GM19463 (cell line): ENCODE results near the gene CYP20A1.
"Not testable (repeated sequence)": the region's sequence is repeated elsewhere in the genome, so short reads cannot be mapped to it uniquely, and the experiment has no call there.

Source experiments
- ATAC-seq: cut with Tn5 transposase; IDR thresholded peaks from one replicate; pipeline ENCODE4 v1.9.1; 2021; ENCODE audit warnings: mild to moderate bottlenecking, moderate library complexity; ENCODE audit not compliant: unreplicated experiment

Gene CYP20A1, protein sequence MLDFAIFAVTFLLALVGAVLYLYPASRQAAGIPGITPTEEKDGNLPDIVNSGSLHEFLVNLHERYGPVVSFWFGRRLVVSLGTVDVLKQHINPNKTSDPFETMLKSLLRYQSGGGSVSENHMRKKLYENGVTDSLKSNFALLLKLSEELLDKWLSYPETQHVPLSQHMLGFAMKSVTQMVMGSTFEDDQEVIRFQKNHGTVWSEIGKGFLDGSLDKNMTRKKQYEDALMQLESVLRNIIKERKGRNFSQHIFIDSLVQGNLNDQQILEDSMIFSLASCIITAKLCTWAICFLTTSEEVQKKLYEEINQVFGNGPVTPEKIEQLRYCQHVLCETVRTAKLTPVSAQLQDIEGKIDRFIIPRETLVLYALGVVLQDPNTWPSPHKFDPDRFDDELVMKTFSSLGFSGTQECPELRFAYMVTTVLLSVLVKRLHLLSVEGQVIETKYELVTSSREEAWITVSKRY

DNA sequence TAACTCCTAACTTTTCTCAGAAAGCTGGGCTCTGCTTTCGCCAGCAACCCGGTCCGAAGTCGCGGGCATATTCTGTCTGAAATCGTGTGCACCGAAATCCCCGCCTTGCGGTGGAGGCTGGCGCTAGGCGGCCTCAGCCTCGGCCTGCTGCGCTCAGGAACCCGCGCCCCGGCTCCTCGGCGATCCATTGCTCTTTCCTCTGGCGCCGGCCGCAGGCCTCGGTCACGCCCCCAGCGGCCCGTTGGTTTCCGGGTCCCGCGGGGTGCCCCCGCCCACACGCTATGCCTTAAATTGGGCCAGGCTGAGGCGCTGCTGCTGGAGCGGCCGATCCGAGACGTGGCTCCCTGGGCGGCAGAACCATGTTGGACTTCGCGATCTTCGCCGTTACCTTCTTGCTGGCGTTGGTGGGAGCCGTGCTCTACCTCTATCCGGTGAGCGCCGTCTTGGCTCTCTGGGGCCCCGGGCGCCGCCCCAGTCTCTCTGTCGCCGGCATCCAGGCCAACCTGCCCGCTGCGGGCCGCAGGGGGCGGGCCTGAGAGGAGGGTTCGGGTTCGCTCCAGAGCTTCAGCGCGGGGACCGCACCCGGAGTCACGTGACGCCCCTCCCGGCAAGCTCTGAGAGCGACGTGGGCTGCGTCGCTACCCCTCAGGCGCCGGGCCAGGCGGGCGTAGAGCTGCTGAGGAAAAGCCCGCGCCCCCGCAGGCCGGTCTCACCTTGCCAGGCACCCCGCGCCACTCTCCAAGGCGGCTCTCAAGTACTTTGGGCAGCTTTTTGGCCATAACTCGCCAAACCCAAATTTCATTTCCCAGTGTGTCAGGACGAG lies at the start of gene CYP20A1:
TSS of gene CYP20A1 (plus strand) at position 315 of the 823 bp plus-strand sequence. CDS start at position 360, 45 bp downstream.
- ATAC-seq, result peak; percentile 87

DNA sequence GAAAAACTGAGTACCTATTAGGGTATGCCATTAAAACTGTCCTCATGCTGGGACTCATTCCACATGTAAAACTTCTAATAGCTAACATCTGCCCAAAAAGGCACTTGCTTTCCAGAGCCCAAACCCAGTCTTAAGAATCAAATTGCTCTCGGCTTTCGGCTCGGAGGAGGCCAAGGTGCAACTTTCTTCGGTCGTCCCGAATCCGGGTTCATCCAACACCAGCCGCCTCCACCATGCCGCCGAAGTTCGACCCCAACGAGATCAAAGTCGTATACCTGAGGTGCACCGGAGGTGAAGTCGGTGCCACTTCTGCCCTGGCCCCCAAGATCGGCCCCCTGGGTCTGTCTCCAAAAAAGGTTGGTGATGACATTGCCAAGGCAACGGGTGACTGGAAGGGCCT lies 48.3 kb upstream of the CYP20A1 start:
- not testable (repeated sequence) for ATAC-seq

DNA sequence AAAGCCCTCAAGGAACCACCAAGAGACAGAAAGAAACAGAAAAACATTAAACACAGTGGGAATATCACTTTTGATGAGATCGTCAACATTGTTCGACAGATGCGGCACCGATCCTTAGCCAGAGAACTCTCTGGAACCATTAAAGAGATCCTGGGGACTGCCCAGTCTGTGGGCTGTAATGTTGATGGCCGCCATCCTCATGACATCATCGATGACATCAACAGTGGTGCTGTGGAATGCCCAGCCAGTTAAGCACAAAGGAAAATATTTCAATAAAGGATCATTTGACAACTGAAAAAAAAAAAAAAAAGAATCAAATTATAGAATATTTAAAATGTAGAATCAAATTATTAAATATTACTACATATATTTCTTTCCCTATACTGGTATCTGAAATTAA lies 47.8 kb upstream of the CYP20A1 start:
- not testable (repeated sequence) for ATAC-seq

DNA sequence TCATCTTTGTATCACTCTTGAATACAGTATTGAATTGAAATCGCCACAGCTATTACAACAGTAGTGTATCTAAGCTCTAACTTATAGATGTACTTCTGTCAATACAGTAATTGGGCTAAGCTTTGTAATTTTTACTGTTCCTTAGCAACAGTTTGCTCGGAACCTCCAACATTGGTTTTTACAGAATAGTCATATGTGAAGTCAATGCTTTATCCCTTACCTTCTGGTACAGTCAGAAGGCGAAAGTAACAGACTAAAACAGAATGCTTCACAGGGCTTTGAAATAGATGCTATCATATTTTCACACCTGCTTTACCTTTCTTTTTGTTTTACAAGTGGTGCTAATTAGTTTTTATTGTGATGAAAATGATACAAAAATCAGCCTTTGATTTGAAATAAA lies 46.9 kb upstream of the CYP20A1 start:
- no peak for ATAC-seq

DNA sequence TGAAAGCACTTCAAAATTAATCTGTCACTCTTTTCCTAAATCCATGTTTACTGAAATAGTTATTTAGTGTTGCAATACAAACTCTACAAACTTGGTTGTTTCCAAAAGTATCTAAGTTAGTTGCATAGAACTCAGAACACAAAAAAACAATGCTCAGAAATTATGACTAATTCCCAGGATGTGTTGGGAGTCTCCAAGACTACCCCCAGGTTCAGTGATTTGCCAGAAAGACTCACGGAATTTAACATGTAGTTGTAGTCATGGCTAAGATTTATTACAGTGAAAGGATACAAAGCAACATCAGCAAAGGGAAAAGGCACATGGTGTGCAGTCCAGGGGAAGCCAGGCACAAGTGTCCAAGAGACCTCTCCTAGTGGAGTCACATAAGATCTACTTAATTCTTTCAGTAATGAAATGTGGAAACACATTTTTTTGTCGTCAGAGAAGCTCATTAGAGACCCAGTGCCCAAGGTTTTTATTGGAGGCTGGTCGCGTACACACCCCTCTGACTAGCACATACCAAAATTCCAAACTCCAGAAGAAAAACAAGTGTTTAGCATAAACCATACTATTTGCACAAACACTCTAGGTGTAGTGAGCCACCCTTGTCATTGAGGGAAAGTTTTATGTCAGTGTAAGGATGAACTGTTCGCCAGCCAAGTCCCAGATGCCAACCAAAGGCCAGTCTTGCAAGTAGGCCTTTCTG lies 43.3 kb upstream of the CYP20A1 start:
- no peak for ATAC-seq

DNA sequence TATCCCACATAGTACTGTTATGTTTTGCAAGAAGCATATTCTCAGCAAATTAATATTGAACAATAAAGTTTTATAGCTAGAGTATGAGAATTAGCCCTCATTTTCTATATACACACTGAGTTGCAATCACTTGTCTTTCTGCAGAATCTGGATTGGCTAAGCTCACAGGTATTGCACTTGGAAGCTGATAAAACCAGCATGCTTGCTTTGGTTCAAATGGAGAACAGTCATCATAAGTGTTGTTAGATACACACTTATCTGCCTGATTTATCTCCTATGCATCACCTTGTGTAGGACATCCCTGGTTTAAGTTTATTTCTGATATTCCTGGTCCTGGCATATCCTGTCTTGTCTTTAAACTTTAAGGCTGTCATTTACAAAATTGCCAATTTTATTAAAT lies 38.0 kb upstream of the CYP20A1 start:
- ATAC-seq, result no peak

DNA sequence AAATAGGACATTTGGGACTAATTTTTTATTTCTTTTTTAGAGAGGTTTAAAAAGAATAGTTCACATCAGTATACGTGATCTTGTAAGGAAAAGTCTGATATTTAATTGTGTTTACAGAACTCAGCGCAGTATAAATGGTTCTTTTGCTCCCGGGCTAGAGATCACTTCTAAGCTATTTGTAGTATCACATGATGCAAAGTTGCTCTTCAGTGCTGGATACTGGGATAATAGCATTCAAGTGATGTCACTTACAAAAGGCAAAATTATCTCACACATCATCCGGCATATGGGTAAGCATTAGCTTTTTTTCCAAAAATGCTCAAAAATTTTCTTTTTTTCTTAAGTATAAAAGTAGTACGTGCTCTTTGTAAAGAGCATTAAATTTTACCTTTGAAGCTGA lies 37.4 kb upstream of the CYP20A1 start:
- ATAC-seq, result no peak

DNA sequence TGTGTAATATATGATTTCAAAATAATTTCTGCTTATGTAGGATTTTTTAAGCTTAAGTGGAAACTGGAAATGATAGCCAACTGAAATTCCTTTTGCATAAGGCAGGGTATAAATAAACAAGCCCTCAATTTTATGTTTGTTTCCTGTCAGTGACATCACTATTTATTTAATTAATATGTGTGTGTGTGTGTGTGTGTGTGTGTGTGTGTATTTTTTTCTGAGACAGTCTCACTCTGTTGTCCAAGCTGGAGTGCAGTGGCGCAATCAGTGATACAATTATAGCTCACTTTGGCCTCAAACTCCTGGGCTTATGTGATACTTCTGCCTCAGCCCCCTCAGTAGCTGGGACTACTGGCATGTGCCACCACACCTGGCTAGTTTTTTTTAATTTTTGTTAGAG lies 29.3 kb upstream of the CYP20A1 start:
- no peak for ATAC-seq

DNA sequence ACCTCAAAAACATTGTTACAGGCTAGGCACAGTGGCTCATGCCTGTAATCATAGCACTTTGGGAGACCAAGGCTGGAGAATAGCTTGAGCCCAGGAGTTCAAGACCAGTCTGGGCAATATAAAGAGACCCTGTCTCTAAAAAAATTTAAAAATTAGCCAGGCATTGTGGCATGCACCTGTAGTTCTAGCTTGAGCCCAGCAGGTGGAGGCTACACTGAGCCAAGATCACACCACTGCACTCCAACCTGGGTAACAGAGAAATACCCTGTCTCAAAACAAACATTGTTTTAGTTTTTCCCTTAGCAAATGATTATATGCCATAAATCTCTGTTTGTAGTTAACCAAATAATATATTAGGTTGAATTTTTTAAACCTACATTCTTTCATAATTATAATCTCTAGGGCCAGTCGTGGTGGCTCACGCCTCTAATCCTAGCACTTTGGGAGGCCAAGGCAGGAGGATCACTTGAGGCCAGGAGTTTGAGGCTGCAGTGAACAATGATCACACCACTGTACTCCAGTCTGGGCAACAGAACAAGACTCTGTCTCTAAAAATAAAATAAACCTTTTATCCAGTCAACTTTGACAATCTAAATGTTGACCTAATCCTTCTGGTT lies 13.3 kb upstream of the CYP20A1 start:
- ATAC-seq, result peak; percentile 57

DNA sequence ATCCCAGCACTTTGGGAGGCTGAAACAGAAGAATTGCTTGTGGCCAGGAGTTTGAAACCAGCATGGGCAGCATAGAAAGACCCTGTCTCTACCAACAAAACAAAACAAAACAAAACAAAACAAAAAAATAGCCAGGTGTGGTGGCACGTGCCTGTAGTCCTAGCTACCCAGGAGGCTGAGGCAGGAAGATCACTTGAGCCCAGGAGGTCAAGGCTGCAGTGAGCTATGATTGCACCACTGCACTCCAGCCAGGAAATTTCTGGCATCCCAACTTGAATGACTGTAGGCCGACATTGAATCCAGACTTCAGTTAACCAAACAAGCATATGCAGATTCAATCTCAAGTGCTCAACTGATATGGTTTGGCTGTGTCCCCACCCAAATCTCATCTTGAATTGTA lies 9.1 kb upstream of the CYP20A1 start:
- ATAC-seq, result not testable (repeated sequence)

DNA sequence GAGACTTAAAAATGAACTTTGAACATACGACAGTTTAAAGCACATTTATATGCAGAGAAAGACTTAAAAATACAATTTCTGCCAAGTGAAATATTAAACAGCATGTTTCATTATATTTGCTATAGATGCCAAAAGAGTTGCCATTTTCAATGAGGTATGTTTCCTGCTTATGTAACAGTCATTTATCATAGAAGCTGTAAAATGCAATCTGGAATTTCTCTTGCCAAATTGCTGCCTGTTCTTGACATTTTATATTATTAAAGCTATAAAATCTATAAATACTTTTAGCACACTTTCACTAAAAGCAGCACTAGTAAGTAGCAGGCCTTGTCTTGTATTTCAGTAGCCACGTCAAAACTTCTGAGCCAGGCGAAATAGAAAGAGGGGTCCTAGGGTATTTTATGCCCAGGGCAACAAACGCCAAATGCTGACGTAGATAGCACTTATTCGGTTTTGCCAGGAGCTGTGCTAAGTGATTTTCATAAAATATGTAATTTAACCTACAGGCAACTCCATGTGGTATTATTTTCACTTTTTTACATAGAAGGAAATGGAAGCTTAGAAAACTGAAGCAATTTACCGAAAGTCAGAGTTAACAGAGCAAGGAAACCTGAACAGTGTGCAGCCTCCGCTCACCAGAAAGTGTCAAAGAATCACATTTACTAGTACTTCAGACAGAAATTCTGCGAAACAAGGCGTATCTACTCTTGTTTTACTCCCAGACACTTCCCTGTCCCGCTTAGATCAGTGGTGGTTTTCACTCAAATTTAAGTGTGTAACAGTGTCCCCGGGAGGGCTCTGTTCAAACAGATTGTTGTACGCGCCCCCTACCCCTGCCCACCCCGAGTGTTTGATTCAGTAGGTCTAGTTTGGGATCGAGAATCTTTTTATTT lies 1.2 kb upstream of the CYP20A1 start:
- no peak for ATAC-seq

DNA sequence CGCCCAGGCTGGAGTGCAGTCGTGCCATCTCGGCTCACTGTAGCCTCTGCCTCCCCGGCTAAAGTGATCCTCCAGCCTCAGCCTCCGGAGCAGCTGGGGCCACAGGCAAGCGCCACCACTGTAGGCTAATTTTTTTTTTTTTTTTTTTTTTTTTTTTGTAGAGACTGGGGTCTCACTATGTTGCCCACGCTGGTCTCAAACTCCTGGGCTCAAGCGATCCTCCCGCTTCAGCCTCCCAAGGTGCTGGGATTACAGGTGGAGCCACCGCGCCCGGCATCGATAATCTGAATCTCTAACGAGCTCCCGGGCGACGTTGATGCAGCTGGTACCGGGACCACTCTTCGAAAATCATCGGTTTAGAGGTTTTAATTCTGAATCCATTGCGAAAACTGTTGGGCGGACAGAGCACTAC lies 520 bp upstream of the CYP20A1 start:
- no peak for ATAC-seq

DNA sequence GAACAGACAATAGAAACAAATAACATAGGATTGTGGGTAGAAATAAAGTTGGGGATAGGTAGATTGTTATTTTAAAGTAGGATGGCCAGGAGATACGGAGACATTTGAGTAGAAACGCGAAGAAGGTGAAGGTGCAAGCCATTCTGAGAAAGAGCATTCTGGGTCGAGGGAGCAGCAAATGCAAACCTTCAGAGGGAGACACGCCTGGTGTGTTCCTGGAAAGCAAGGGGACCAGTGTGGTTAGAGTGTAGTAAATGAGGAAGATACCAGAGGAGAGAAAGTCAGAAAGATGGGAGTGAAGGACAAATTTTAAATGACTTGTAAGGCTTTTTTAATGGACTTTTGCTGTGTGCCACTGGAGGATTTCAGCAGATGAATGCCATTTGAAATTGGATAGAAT lies 1.7 kb downstream of the CYP20A1 start:
- no peak for ATAC-seq

DNA sequence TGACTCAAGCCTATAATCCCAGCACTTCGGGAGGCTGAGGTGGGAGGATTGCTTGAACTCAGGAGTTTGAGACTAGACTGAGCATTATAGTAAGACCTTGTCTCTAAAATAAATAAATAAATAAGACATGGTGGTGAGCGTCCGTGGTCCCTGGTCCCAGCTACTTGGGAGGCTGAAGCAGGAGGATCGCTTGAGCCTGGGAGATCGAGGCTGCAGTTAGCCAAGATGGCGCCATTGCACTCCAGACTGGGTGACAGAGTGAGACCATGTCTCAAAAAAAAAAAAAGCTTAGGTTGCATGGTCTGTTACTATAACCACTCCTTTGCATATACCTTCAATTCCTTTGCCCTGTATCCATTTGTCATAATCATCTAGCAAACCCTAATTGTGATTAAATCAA lies 3.7 kb downstream of the CYP20A1 start:
- no peak for ATAC-seq

DNA sequence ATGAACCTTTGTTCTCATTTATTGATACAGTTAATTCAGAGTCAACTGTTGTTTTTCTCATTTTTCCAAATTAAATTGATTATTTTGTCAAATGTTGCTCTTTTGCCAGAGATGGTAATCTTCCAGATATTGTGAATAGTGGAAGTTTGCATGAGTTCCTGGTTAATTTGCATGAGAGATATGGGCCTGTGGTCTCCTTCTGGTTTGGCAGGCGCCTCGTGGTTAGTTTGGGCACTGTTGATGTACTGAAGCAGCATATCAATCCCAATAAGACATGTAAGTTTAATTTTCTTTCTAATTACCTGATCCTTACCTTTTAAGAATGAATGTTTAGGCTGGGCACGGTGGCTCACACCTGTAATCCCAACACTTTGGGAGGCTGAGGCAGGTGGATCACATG lies 7.8 kb downstream of the CYP20A1 start:
- ATAC-seq, result no peak

DNA sequence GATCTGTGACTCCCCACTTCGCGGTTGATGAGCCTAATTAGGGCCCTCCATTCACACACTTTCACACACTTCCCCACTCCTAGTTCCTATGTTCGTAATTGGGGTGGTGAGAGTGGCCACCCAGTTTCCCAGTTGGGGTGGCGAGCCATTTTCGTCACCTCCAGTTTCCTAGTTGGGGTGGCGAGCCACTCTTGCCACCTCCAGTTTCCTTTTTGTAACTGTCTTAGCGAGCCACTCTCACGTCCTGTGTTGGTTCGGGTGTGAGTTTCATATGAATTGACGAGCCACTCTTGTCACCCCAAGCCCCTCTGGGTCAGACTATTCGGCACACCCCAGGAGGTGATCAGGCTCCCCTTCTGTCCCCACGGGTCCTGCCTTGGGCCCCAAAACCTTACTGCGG lies 14.0 kb downstream of the CYP20A1 start:
- ATAC-seq, result no peak

DNA sequence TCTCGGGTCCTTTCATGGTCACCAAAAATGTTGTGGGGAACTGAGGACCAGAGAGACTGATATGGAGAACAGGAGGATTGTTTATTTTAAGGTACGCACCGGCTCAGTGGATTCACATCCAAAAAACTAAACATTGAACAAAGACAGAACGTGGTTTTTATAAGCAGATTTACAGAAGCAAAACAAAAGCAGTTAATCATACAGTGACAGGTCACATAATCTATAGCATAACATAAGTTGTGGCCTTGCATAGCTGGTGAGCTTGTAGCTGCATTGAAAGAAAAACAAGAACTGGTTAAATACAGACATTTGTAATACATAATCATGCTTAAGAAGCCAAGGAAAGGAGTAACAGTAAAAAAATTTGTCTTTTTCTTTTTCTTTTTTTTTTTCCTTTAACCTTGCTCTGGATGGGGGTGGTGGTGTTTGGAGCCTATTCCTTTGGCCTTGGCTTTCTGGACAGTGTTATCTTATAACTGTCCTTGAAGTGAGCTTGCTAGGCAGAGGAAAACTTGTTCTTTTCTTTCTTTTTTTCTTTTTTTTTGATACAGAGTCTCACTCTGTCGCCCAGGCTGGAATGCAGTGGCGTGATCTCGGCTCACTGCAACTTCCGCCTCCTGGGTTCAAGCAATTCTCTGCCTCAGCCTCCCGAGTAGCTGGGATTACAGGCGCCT lies 14.7 kb downstream of the CYP20A1 start:
- ATAC-seq, result not testable (repeated sequence)

DNA sequence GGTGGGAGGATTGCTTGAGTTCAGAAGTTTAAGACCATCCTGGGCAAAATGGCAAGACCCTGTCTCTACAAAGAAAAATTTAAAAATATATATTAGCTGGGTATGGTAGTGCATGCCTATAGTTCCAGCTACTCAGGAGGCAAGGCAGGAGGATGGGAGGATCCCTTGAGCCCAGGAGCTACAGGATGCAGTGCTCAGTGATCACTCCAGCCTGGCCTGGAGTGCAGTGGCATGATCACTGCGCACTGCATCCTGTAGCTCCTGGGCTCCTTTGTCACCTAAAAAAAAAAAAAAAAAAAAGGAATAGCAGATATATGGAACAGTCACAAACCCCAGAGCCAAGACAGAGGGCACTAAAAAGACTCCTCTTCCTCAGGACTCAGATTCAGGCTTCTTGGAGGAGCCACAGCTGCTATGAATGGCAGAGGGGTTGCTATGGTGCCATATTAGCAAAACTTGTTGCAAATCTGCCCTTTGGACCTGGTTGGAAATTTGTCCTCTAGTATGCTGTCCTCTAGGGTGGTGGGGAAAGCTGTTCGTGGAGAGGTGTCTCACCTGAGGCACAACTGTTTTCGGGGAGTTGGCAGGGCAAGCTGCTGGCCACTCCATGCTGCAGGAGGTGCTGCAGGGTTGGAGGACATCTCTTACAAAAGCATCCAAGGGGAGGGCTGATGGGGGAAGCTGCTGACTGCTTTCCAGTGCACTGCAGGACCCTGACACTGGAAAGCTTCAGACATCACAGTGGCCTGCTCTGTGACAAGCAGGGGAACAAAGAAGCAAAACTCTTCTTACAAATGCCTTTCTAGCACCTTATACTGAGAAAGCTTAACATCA lies 22.7 kb downstream of the CYP20A1 start:
- ATAC-seq, result no peak
